ENCODE measurements around the gene TGFB1I1.

TGFB1I1 gene

DNA sequence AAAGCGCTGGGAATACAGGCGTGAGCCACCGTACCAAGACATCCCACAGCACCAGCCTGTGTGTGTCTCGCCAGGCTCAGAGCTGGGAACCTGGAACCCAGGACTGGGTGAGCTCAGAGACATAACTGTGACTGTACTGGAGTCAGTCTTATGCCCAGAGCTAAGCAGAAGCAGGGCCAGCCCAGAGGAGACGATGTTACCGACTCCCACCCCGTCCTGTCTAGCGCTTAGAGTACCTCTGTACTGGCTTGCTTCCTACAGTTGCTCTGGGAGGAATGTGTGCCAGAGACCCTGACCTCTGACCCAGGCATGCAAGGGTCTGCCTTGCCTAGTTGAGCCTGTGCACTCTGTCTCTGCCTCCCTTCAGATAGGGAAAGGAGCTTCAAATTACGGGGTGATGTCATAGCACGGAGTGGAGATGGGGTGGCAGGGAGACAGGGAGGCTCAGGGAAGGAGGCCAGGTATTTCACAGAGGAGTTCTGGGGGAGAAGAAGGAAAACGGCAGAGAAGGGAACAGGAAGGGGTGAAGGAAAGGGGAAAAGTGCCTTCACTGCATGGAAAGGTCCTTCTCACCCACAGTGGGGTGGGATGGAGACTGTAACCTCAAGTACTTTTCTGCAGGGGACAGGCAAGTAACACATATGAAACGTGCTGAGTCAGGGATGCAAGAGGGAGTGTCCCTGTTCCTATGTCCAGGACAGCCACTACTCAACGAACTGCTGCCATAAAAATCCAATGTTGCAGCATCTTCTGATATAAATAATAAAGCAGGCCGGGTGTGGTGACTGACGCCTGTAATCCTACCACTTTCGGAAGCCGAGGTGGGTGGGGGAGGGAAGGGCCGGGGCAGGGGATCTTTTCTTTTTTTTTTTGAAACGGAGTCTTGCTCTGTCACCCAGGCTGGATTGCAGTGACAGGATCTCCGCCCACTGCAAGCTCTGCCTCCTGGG, 18.4 kb upstream of the TGFB1I1 start:
- DNase-seq = no peak

DNA sequence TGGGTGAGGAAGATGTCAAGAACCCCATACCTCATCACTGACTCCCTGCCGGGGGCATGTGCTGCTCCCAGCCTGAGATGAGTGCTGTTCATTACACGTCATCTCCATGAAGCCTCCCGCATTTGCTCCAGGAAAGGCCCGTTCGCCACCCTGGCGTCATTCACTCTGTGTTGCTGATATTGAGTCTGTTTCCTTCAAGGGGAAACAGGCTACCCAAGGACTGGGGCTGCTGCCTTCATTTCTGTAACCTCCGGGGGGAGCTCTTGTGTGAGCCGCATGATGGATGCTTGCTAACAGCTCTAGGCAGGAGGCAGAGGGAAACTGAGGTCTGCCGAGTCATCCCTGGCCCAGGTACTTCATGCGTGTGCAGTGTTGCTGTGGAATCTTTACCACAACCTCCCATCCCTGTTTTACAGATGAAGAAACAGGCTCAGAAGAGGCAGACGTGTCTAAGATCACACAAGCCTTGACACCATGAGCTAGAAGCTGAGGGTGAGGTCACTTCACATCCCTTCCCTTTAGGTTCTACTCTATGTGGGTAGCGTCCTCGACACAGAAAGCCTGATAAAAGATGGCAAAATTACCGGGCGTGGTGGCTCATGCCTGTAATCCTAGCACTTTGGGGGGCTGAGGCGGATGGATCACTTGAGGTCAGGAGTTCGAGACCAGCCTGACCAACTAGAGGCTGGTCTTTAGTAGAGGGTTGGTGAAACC, 16.2 kb upstream of the TGFB1I1 start:
- peak; percentile 33 for DNase-seq

DNA sequence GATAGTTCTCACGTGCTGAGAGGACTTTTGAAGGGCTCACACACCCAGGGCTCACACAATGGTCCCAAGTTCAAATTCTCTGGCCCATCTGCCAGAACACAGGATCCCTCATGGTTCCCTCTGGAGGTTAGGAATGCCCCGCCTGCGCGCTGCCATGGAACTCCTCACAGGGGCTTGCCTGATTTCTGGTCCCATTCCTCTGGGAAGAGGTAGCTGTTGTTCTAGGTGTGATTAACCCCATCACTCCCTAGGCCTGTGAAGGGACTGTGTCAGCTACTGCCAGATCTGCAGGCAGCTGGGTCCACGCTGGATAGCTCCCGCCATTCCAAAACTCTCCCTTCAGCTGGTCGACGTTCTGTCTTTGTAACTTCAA, 15.0 kb upstream of the TGFB1I1 start:
- DNase-seq = no peak

DNA sequence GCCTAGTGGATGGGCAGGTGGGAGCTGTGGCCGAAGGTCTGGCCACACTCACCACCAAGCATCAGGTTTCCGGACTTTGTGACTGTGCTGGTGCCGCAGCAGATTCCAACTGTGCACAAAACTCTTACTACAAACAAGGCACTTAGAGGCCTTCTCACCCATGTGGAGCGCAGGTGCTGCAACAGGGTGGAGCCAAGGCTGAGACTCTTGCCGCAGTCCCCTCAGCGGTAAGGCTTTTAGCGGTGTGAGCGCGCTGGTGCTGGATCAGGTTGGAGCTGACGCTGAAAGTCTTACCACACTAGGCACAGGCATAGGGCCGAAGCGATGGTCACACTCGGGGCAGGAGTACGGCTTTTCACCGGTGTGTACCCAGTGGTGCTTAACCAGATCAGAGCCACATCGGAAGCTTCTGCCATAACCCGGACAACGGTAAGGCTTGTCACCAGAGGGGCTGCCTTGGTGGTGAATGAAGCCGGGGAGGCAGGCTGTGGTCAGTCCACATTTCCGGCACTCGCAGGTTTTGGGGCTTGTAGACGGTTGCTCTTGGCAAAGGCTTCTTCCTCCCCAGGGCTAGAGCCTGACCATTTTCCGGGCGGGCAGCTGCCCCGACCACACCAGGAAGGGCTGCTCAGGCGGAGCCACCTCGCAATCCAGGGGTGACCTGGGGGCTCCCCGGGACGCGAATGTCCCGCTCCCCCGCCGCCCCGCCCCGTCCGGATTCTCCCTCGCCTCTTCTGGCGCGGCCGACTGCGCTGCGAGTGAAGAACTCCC, 13.7 kb upstream of the TGFB1I1 start:
- DNase-seq = peak; percentile 61

DNA sequence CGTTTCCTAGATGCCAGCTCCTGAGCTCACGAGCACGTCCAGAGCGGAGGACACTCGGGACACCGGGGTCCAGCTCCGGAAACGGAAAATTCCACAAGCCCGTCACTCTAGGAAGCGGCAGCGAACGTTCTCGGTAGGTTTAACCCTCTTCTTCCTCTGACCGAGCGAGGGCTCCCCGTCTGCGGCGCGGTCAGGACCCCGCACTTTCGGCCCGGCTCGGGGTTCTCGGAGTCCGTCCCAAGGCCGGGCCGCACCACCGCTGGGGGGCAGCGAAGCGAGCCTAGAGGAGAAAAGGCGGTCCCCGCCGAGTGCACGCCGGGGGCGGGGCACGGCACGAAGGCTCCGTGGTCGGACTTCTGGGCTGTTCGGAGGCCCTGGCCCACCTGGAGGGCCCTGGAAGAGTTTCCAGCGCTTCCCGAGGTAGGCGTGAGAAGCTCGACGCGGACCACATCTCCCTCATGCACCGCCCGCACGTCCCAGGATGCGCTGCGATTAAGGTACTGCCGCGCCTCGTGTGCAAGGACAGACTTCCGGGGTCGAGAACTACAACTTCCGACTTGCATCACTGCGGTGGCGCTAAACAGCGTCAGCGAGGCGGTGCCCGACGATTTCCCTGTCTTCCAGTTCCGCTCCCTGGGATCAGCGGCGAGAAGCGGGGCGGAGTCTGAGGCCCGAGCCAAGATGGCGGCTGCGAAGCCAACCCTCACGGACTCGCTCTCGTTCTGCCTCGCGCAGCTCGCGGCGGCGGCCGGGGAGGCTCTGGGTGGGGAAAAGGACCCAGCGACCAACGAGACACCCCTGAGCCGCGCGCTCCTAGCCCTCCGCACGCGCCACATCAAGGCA, 12.9 kb upstream of the TGFB1I1 start, which contains the start of gene ARMC5:
ARMC5 (plus strand) TSS at position 658 of the 843 bp plus-strand sequence; CDS start at position 682, 24 bp downstream.
- peak; percentile 97 for DNase-seq

DNA sequence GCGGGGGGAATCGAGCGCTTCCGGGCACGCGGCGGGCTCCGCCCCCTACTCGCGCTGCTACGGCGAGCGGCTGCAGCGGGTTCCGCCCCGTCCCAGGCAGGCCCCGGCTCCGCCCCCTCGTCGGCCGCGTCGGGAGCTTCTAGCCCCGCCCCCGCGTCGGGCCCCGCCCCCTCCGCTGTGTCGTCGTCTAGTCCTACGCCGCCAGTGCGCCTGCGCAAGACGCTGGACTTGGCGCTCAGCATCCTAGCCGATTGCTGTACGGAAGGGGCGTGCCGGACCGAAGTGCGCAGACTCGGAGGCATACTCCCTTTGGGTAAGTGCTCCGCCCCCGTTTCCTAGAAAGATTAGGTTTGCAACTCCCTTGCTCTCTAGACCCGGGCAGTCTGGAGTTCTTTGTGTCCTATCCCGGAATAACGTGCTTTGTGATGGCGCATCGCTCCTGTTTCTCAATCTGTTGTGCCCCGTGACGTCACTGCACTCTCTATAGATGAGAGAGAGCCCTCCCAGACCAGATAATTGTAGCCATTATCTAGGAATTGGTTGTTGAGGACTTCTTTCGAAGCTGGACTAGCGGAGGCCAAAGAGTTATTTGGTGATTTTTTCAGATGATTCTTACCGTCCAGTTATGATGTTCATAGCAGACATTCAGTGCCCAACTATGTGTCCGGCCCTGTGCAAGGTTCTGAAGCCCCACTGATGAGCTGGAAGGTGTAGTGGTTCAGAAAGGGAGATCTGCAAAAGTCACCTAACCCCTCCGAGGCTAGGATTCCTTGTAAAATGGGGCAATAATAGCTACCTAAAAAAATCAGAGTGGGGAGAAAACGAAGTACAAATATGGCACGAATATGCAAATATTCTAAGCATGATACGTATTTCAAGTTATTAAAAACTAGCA, 12.0 kb upstream of the TGFB1I1 start:
- DNase-seq = peak; percentile 100

DNA sequence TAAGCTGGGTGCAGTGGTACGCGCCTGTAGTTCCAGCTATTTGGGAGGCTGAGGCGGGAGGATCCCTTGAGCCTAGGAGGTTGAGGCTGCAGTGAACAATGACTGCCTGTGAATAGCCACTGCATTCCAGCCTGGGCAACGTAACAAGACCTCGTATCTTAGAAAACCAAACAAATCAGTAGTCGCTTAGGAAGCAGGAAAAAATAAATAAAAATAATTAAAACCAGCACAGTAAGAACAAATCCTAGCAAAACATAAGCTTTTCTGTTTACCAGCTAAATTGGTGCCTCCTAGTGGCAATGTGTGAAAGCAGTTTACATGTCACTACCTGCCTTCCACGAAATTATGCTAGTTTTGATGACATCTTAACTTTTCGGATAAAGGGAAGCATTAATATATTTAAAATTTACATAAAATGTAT, 11.4 kb upstream of the TGFB1I1 start:
- no peak for DNase-seq

DNA sequence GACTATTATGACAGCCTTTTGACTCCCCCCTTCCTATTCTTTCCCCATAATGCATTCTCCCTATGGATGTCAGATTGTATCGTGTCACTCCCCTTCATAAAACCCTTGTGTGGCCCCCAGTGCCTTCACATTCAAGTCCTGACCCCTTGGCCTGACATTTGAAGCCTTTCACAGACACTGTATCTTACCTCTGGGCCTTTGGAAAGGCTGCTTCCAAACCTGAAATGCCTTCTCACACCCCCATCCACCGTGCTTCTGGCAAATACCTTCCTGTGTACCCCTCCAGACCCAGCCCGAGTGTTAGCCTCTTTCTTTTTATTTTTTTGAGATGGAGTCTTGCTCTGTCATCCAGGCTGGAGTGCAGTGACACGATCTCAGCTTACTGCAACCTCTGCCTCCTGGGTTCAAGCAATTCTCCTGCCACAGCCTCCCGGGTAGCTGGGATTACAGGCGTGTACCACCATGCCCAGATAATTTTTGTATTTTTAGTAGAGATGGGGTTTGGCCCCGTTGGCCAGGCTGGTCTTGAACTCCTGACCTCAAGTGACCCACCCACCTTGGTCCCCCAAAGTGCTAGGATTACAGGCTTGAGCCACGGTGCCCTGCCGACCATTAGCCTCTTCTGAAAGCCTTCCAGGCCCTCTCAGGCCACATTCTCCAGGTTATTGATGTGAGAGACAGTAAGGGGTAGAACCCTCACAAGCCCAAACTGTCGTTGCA, 10.6 kb upstream of the TGFB1I1 start:
- DNase-seq = no peak

DNA sequence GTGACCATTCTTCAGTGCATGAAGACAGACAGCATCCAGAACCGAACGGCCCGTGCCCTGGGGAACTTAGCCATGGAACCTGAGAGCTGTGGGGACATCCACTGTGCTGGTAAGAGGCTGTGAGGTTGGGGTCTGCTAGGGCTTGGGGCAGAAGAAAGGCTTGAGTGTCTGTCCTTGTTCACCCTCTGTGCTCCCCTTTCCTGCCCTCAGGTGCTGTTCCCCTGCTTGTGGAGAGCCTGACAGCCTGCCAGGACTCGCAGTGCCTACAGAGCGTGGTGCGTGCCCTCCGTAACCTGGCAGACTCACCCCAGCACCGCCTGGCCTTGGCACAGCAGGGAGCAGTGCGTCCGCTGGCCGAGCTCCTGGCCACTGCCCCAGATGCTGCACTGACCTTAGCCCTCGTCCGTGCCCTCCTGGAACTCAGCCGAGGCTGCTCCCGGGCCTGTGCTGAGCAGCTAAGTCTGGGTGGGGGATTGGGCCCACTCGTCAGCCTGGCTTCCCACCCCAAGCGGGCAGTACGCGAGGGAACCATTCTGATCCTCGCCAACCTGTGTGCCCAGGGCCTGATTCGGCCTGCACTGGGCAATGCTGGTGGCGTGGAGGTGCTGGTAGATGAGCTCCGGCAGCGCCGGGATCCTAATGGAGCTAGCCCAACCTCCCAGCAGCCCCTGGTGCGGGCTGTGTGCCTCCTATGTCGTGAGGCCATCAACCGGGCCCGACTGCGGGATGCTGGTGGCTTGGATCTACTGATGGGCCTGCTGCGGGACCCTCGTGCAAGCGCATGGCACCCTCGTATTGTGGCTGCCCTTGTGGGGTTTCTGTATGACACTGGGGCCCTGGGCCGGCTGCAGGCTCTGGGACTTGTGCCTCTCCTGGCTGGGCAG, 9.8 kb upstream of the TGFB1I1 start:
- no peak for DNase-seq

DNA sequence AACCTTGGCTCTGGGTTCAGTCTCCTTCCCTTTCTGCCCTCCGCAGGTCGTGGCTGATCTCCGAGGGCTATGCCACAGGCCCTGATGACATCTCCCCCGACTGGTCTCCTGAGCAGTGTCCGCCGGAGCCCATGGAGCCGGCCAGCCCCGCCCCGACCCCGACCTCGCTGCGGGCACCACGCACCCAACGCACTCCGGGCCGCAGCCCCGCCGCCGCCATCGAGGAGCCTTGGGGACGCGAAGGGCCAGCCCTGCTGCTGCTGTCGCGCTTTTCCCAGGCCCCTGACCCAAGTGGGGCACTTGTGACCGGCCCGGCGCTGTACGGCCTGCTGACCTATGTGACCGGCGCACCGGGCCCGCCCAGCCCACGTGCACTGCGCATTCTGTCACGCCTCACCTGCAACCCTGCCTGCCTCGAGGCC, 7.6 kb upstream of the TGFB1I1 start:
- DNase-seq = no peak

DNA sequence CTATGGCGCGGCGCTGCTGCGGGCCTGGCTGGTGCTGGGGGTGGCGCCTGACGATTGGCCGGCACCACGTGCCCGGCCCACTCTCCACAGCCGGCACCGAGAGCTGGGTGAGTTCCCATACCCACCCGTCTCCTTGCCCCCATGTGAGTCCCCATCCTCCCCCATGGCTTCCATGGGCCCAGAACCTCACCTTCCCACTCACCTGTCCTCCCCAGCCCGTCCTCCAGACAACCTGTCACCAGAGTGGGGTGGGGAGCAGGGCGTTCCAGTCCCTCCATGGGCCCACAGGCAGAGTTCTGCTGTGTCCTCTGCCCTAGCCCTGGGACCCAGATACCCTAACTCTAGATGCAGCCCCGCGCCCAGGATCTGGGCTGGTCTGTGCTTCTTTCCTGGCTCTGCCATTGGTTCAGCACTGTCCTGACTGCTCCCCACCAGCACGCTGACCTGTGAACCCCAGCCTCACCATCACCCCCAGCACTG, 7.1 kb upstream of the TGFB1I1 start:
- no peak for DNase-seq

DNA sequence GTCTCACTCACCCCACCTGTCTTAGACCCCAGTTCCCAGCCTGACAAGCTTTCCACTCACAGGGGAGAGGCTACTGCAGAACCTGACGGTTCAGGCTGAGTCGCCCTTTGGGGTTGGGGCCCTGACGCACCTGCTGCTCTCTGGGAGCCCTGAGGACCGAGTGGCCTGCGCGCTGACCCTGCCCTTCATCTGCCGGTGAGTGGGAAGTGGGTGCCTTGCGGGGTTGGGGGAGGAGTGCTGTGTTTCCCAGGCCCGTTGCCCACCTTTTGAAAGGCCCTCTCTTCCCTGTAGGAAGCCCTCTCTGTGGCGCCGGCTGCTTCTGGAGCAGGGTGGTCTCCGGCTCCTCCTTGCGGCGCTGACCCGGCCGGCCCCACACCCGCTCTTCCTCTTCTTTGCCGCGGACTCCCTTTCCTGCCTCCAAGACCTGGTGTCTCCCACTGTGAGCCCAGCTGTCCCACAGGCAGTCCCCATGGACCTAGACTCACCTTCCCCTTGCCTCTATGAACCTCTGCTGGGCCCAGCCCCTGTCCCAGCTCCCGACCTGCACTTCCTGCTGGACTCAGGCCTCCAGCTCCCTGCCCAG, 6.1 kb upstream of the TGFB1I1 start:
- no peak for DNase-seq

DNA sequence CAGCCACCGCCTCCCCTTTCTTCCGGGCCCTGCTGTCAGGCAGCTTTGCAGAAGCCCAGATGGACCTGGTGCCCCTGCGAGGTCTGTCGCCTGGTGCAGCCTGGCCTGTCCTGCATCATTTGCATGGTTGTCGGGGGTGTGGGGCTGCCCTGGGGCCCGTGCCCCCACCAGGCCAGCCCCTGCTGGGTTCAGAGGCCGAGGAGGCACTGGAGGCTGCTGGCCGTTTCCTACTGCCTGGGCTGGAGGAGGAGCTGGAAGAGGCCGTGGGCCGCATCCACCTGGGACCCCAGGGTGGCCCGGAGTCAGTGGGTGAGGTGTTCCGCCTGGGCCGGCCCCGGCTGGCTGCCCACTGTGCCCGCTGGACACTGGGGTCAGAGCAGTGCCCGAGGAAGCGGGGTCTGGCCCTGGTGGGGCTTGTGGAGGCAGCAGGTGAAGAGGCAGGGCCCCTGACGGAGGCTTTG, 5.5 kb upstream of the TGFB1I1 start:
- DNase-seq = no peak

DNA sequence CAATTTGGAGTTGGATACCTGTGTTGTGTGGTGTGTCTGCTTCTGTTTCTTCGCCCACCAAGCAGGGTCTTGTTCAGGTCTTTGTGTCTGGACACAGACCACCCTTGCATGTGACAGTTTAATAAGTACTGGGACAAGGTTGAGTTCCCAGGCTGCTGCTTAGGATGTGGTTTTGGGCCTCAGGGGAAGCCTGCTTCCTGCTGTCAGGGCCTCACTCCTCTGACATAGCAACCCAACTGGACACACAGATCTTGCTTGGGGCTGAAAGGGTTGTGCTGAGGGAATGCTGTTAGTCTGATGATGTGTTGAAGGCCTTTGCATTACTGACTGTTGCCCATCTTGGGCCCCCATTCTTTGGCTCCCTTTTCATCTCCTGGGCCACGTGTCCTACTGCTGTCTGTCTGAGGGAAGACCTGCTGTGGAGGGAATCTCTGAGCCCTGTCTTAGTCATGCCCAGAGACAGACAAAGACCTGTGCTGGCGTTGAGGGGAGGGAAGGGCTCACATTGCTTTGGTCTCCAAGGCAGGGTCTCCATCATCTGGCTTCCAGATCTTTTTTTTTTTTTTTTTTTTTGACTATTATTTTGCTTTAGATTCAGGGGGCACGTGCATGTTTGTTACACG, 4.7 kb upstream of the TGFB1I1 start:
- no peak for DNase-seq

DNA sequence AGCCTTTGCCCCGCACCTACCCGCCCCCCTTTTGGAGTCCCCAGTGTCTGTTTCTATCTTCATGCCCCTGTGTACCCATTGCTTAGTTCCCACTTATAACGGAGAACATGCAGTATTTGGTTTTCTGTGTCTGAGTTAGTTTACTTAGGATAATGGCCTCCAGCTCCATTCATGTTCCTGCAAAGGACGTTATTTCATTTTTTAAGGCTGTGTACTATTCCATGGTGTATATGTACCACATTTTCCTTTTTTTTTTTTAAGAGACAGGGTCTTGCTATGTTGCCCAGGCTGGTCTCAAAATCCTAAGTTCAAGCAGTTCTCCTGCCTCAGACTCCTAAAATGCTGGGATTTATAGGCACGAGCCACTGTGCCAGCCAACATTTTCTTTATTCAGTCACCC, 4.1 kb upstream of the TGFB1I1 start:
- no peak for DNase-seq

DNA sequence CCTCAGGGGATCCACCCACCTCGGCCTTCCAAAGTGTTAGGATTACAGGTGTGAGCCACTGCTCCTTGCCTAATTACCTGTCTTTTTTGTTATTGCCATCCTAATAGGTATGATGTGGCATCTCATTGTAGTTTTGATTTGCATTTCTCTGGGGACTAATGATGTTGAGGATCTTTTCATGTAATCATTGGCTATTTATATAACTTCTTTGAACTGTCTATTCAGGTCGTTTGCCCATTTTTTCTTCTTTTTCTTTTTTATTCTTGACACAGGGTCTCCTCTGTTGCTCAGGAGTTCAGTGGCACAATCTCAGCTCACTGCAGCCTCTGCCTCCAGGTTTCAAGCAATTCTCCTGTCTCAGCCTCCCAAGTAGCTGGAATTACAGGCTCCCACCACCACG, 1.3 kb upstream of the TGFB1I1 start:
- no peak for DNase-seq

DNA sequence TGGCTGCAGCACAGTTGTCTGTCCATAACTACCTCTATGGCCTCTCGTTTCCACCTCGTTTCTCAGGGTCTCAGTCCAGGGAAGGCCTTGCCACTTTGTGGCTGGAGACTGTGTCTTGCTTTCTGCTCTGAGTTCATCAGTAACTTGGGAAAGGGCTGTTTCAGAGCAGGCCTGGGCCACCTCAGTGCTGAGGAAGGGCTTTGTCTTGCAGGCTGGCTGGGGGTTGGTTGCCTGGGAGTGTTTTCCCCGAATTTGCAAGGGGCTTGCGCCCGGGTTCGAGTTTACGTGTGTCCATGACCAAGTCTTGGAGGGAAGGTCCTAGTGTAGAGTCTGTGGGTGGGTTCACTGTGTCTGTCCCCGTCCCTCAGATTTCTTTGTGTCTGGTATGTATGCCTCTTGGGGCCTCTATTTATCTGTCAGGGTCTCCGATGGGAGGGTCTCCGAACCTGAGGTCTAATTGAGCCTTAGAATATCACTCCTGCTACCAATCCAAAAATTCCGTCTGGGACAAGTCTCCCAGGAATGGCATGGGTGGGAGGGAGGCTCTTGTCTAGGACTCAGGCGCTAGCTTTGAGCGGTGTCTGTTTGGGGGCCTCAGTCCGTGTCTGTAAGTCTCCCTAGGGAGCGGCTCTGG, 594 bp upstream of the TGFB1I1 start:
- no peak for DNase-seq

DNA sequence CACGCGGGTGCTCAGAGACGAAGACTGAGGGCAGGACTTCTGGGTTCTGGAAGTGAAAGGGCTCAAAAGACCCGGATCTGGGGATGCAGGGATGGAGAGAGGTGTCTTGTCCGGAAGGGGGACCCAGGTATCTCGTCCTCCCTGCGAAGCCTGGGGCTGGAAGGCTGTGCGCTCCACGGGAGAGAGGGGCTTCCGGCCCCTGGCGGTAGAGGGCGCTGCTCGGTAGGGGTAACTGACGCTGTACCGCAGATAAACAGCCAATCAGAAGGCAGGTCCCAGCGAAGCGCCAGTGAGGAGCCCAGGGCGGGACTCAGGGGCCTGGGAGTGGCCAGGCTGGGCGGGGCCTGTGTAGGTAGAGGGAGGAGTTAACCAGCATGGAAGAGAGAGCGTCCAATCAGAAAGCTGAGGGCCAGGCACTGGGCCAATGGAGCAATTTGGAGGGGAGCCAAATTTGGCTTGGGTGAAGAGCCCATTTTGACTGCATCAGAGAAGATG, 804 bp downstream of the TGFB1I1 start:
- DNase-seq = peak; percentile 33

Measured in activated naive CD4-positive, alpha-beta T cell treated with anti-CD3 and anti-CD28 coated beads, Interleukin-2, amount 50 U/mL, for 16 hours (primary cell).